HepG2 (cell line): Measurements from ENCODE around the gene DNAJC30. TPM values are rescaled to one million over a fixed set of nuclear protein-coding genes. Genes with fewer than 3 reads are reported as not detected.
A peak's percentile ranks its signal among the peaks of the same experiment; 100 is the strongest.

Experiments
- ARID2 ChIP-seq: sonication (generic); formaldehyde crosslinking; IDR thresholded peaks from 2 replicates; pipeline ENCODE4 v1.8.1; 2022; ENCODE audit warnings: mild to moderate bottlenecking, missing genetic modification reagents, borderline replicate concordance
- GATA4 ChIP-seq: sonication (generic); IDR thresholded peaks from 2 replicates; pipeline ENCODE4 v1.6.1; 2016; ENCODE audit warnings: antibody characterized with exemption, low read depth, borderline replicate concordance
- NFIB ChIP-seq: sonication (generic); formaldehyde crosslinking; IDR thresholded peaks from 2 replicates; pipeline ENCODE4 v1.9.0; 2021; ENCODE audit warnings: missing genetic modification reagents, mild to moderate bottlenecking, borderline replicate concordance
- PAWR ChIP-seq: sonication (generic); formaldehyde crosslinking; IDR thresholded peaks from 2 replicates; pipeline ENCODE4 v1.4.0; 2020; ENCODE audit warnings: missing genetic modification reagents, mild to moderate bottlenecking, borderline replicate concordance
- PHF20 ChIP-seq: sonication (generic); formaldehyde crosslinking; IDR thresholded peaks from 2 replicates; pipeline ENCODE4 v1.5.0; 2020; ENCODE audit warnings: mild to moderate bottlenecking, missing genetic modification reagents
- PHF21A ChIP-seq: sonication (generic); formaldehyde crosslinking; IDR thresholded peaks from 2 replicates; pipeline ENCODE4 v1.5.0; 2020; ENCODE audit warnings: mild to moderate bottlenecking, missing genetic modification reagents
- RBM39 ChIP-seq: fragments of 200-400 bp; formaldehyde crosslinking; IDR thresholded peaks from one replicate; pipeline ENCODE4 v1.6.1; 2018; ENCODE audit warnings: antibody characterized with exemption, mild to moderate bottlenecking, low read depth, low read length; ENCODE audit not compliant: poor library complexity, severe bottlenecking
- TOE1 ChIP-seq: sonication (generic); formaldehyde crosslinking; IDR thresholded peaks from 2 replicates; pipeline ENCODE4 v1.4.0; 2020; ENCODE audit warnings: mild to moderate bottlenecking, missing genetic modification reagents
- TOPORS ChIP-seq: sonication (generic); formaldehyde crosslinking; IDR thresholded peaks from 2 replicates; pipeline ENCODE4 v1.8.0; 2023; ENCODE audit warnings: mild to moderate bottlenecking, missing genetic modification reagents
- YY1 ChIP-seq: IDR thresholded peaks from 2 replicates; pipeline ENCODE4 v1.6.1; 2011; ENCODE audit warnings: low read length, low read depth, moderate library complexity, mild to moderate bottlenecking; ENCODE audit not compliant: insufficient read depth, insufficient replicate concordance
- ZNF263 ChIP-seq: sonication (generic); formaldehyde crosslinking; IDR thresholded peaks from 2 replicates; pipeline ENCODE4 v1.4.0; 2020; ENCODE audit warnings: missing genetic modification reagents
- ZNF317 ChIP-seq: sonication (generic); formaldehyde crosslinking; IDR thresholded peaks from 2 replicates; pipeline ENCODE4 v1.5.0; 2020; ENCODE audit warnings: mild to moderate bottlenecking, missing genetic modification reagents
- ZNF512B ChIP-seq: sonication (generic); formaldehyde crosslinking; IDR thresholded peaks from 2 replicates; pipeline ENCODE4 v1.5.1; 2020; ENCODE audit warnings: missing genetic modification reagents, mild to moderate bottlenecking, borderline replicate concordance
- ZNF558 ChIP-seq: sonication (generic); formaldehyde crosslinking; IDR thresholded peaks from 2 replicates; pipeline ENCODE4 v1.9.0; 2022; ENCODE audit warnings: mild to moderate bottlenecking, missing genetic modification reagents, borderline replicate concordance
- ZNF703 ChIP-seq: sonication (generic); formaldehyde crosslinking; IDR thresholded peaks from 2 replicates; pipeline ENCODE4 v1.5.1; 2020; ENCODE audit warnings: missing genetic modification reagents, mild to moderate bottlenecking, moderate library complexity, borderline replicate concordance
- ZNF773 ChIP-seq: sonication (generic); formaldehyde crosslinking; IDR thresholded peaks from 2 replicates; pipeline ENCODE4 v1.4.0; 2020; ENCODE audit warnings: missing genetic modification reagents, borderline replicate concordance
- ZNF878 ChIP-seq: sonication (generic); formaldehyde crosslinking; IDR thresholded peaks from 2 replicates; pipeline ENCODE4 v1.8.1; 2023; ENCODE audit warnings: mild to moderate bottlenecking, missing genetic modification reagents, moderate library complexity
- ZSCAN20 ChIP-seq: sonication (generic); formaldehyde crosslinking; IDR thresholded peaks from 2 replicates; pipeline ENCODE4 v1.4.0; 2020; ENCODE audit warnings: missing genetic modification reagents, mild to moderate bottlenecking, borderline replicate concordance
- polyA plus RNA-seq, 8 experiments: library from polyadenylated mRNA; depleted of rRNA in 3 of 8; stranded (reverse) in 7 of 8; unstranded in 1 of 8; fragments of >200 nt; fragmentation: Illumina TruSeq in 4 of 8; extraction: Trizol in 4 of 8; gene quantifications; 2 replicates each; pipeline versions ENCODE4 v1.2.1 to v1.2.3, GENCODE V29; 2011 to 2016; ENCODE audit warnings: low read depth in 4 of 8, missing spikeins in 1 of 8, mixed read lengths in 1 of 8; ENCODE audit not compliant: insufficient read depth in 1 of 8
- total RNA-seq, 5 experiments: library from RNA; depleted of rRNA; stranded (reverse); fragments of >200 nt; fragmentation: Illumina TruSeq; extraction: Trizol; gene quantifications; 2 replicates each; pipeline ENCODE4 v1.2.3, GENCODE V29; 2016; ENCODE audit warnings: low read depth in 1 of 5

Gene DNAJC30
- total and polyA plus RNA-seq, 2 of the 13 experiments (the other 11 are each of a cell fraction or from before 2014, with no cell fraction given), result 3.3 to 3.8 TPM

GRCh38 chr7:73683056-73683787, at the start of gene DNAJC30, which contains the start of gene BUD23 (continued):
- TF ChIP-seq ZNF512B (CRISPR knock-in tag) (no peak), ZSCAN20 (peak; percentile 22; the same call in 1 of the 2 replicates), TOPORS (peak; percentile 64; the same call in 1 of the 2 replicates), ZNF558 (0 out of 2 replicates have a peak, but pooled peaks have one; percentile 61), ZNF317 (CRISPR knock-in tag) (peak; percentile 66; the same call in 1 of the 2 replicates), RBM39 (peak; percentile 84), ZNF878 (peak; percentile 26; the same call in 1 of the 2 replicates), PHF20 (CRISPR knock-in tag) (peak; percentile 89), NFIB (no peak), YY1 (peak; percentile 95), ZNF773 (CRISPR knock-in tag) (no peak; the same call in 1 of the 2 replicates), ZNF263 (CRISPR knock-in tag) (peak; percentile 12; the same call in 1 of the 2 replicates), TOE1 (CRISPR knock-in tag) (no peak), ARID2 (CRISPR knock-in tag) (peak; percentile 62; the same call in 1 of the 2 replicates), GATA4 (no peak), ZNF703 (CRISPR knock-in tag) (no peak), PAWR (no peak), PHF21A (CRISPR knock-in tag) (peak; percentile 20; the same call in 1 of the 2 replicates)
